ENCODE measurements around the gene HNRNPUL1. TPM values are rescaled to one million over a fixed set of nuclear protein-coding genes. Genes with fewer than 3 reads are reported as not detected.

Gene HNRNPUL1
- total and polyA plus RNA-seq, 10 of the 15 experiments (the other 5 are each of a cell fraction or from before 2014, with no cell fraction given) = 11.1 to 276 (median 117) TPM

GRCh38 chr19:41352609-41353465 is 88.7 kb downstream of the HNRNPUL1 start:
- ChIA-PET CTCF (interaction anchor here (0.9 to 6.4 kb wide), 10 partner anchors 12 to 575 kb away, joined by 3 to 91 read pairs (median 6); partner anchors contain the start of genes B9D2, CCDC97, HNRNPUL1 and RAB4B), RAD21 (ENCODE audit: unreplicated experiment) (interaction anchor here (0.9 to 3.4 kb wide), 10 partner anchors 12 to 149 kb away, joined by 3 to 41 read pairs (median 6); partner anchors contain the start of genes B9D2 and DMAC2), POLR2A (interaction anchor here (0.7 to 3.2 kb wide), 10 partner anchors 12 to 91 kb away, joined by 3 to 46 read pairs (median 5); partner anchors contain the start of genes B9D2 and DMAC2), SMC1A (ENCODE audit: uncharacterized antibody, unreplicated experiment) (interaction anchor here (0.7 to 3.1 kb wide), 8 partner anchors 8 to 89 kb away, joined by 3 to 14 read pairs (median 4); partner anchors contain the start of genes B9D2, CCDC97 and HNRNPUL1)
- Histone ChIP-seq H3K79me2 (ENCODE audit: control insufficient read depth, insufficient read depth, low read length) (peaks cover 52% of the 10 kb centered on the region), H2AFZ (ENCODE audit: control insufficient read depth, low read depth, low read length) (no peak overlapping the region; the same call in 1 of the 2 replicates), H3K9me3 (replicated peaks; ENCODE audit: control insufficient read depth, insufficient read depth, low read length) (no peaks in the 10 kb centered on the region), H3K4me1 (ENCODE audit: control insufficient read depth, insufficient read depth, low read length) (peaks cover 16% of the 10 kb centered on the region), H3K9ac (ENCODE audit: control insufficient read depth, insufficient read depth, low read length) (peak overlapping the region; percentile 87), H3K36me3 (ENCODE audit: control insufficient read depth in 2 of 2, insufficient read depth in 2 of 2, low read length in 1 of 2) (peaks cover 3 to 4% of the 10 kb centered on the region in 2 experiments; a peak in 3 of 4 replicates), H3K27me3 (replicated peaks in 1 of 2; ENCODE audit: control insufficient read depth in 2 of 2, insufficient read depth in 2 of 2, low read length in 1 of 2) (no peaks in the 10 kb centered on the region), H3K4me3 (peak overlapping the region; percentile 89), H3K4me2 (ENCODE audit: control insufficient read depth, insufficient read depth) (peak overlapping the region; percentile 78), H3K27ac (ENCODE audit: control insufficient read depth, insufficient read depth) (peak overlapping the region; percentile 84), H4K20me1 (ENCODE audit: control insufficient read depth, insufficient read depth) (0 out of 2 replicates have a peak, but pooled peaks cover 2% of the 10 kb centered on the region)
- WGBS (ENCODE audit: insufficient coverage, insufficient replicate concordance, low lambda C conversion rate, missing lambda C conversion rate) = under 1% methylated on average over 57 of the region's 71 CpGs
- BruUV-seq (replicated peaks) = no TSS peak
- in situ Hi-C loops (cut with MboI) = no loop called here
- ATAC-seq (peak; percentile 49), FAIRE-seq (no peak), DNase-seq (ENCODE audit: low read depth, low spot score) (no peak)
- intact Hi-C loops (cut with micrococcal nuclease; ENCODE audit: unreplicated experiment) = loop anchor here (1.0 to 5.0 kb wide), 5 partner anchors 41 to 184 kb away; partner anchors contain the start of genes BCKDHA, CCDC97 and EXOSC5
- no peak; the same call in 1 of the 2 replicates for TF ChIP-seq CREM (IDR thresholded peaks at IDR 0.05; ENCODE audit: low read depth)
- no peak for TF ChIP-seq ZNF592 (IDR thresholded peaks at IDR 0.05)
- no peak for TF ChIP-seq MTA3 (IDR thresholded peaks at IDR 0.05; ENCODE audit: borderline replicate concordance, low read length)
- TF ChIP-seq NBN (IDR thresholded peaks at IDR 0.05) = peak; percentile 41; the same call in 1 of the 2 replicates
- peak; percentile 54 for TF ChIP-seq RUNX3 (IDR thresholded peaks at IDR 0.05; ENCODE audit: low read length)
- no peak for TF ChIP-seq ATF2 (IDR thresholded peaks at IDR 0.05; ENCODE audit: low read length)
- TF ChIP-seq TCF7 (IDR thresholded peaks at IDR 0.05; ENCODE audit: borderline replicate concordance) = no peak
- TF ChIP-seq RAD51 (IDR thresholded peaks at IDR 0.05) = no peak
- no peak for TF ChIP-seq SRF (IDR thresholded peaks at IDR 0.05; ENCODE audit: low read depth in 2 of 2, low read length in 2 of 2)
- peak; percentile 64; the same call in 1 of the 2 replicates for TF ChIP-seq MXI1 (IDR thresholded peaks at IDR 0.05; ENCODE audit: low read depth, low read length)
- no peak for TF ChIP-seq NR2C1 (IDR thresholded peaks at IDR 0.05)
- TF ChIP-seq SMC3 (IDR thresholded peaks at IDR 0.05; ENCODE audit: borderline replicate concordance, low read length) = peak; percentile 39; the same call in 1 of the 2 replicates
- peak; percentile 43 for TF ChIP-seq HDAC6 (IDR thresholded peaks at IDR 0.05; ENCODE audit: unreplicated experiment)
- no peak for TF ChIP-seq RELB (IDR thresholded peaks at IDR 0.05; ENCODE audit: low read depth)
- no peak; the same call in 1 of the 2 replicates for TF ChIP-seq POLR2AphosphoS2 (IDR thresholded peaks at IDR 0.05; ENCODE audit: low read depth, low read length)
